ENCODE data around the gene LHFPL4.

Gene LHFPL4

GRCh38 chr3:9590282-9590791 lies 36.7 kb upstream of the LHFPL4 start:
- no peak overlapping the region for H3K4me3 ChIP-seq
- H3K27ac ChIP-seq = no peak overlapping the region
- TF ChIP-seq, protein P1, sequence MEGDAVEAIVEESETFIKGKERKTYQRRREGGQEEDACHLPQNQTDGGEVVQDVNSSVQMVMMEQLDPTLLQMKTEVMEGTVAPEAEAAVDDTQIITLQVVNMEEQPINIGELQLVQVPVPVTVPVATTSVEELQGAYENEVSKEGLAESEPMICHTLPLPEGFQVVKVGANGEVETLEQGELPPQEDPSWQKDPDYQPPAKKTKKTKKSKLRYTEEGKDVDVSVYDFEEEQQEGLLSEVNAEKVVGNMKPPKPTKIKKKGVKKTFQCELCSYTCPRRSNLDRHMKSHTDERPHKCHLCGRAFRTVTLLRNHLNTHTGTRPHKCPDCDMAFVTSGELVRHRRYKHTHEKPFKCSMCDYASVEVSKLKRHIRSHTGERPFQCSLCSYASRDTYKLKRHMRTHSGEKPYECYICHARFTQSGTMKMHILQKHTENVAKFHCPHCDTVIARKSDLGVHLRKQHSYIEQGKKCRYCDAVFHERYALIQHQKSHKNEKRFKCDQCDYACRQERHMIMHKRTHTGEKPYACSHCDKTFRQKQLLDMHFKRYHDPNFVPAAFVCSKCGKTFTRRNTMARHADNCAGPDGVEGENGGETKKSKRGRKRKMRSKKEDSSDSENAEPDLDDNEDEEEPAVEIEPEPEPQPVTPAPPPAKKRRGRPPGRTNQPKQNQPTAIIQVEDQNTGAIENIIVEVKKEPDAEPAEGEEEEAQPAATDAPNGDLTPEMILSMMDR (IDR thresholded peaks at IDR 0.05) = no peak
- no peak for DNase-seq (ENCODE audit: low spot score)

GRCh38 chr3:9583792-9584191 lies 30.2 kb upstream of the LHFPL4 start:
- H3K4me3 ChIP-seq = no peak overlapping the region
- TF ChIP-seq, protein P1 (IDR thresholded peaks at IDR 0.05) = no peak
- DNase-seq (ENCODE audit: low spot score) = no peak
- H3K27ac ChIP-seq = no peak overlapping the region

DNA sequence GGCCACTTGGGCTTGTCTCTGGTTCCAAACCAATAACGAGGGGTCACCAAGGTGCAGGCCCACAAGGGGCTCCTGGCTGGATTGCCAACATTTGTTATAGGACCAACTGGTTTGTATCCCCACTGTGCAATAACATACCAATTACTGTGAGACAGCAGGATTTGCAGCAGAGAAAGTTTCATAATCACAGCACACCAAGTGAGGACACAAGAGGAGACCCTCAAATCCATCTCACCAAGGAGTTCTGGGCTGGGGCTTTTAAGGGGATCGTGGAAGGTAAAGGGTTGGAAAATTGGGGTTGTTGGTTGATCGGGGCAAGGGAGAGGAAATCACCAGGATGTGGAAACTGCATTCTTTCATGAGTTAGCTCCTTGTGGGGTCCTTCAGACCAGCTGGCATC lies 29.7 kb upstream of the LHFPL4 start:
- TF ChIP-seq, protein P1 (IDR thresholded peaks at IDR 0.05) = no peak
- Histone ChIP-seq H3K4me3 (no peak overlapping the region), H3K27ac (no peak overlapping the region)
- DNase-seq (ENCODE audit: low spot score) = no peak

GRCh38 chr3:9582332-9582731 lies 28.7 kb upstream of the LHFPL4 start:
- no peak for DNase-seq (ENCODE audit: low spot score)
- Histone ChIP-seq H3K4me3 (no peak overlapping the region), H3K27ac (no peak overlapping the region)
- TF ChIP-seq, protein P1 (IDR thresholded peaks at IDR 0.05) = no peak

DNA sequence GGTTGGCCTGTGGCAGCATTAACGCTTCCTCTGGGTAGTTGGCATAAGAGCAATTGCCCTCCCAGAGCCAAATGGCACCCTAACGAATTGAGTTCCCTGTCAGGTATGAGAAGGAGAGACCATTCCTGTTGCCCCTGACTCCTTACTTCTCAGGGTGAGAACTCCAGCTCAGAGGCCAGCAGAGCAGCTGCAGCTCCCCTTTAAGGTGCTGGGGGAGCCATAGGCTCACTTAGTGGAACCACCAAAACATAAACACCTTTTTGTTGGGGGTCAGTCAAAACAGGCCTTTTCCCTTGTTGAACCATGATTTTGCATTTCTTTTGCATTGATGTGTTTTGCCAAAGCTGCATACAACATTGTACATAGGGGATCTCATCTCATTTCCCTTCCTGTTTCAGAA lies 28.1 kb upstream of the LHFPL4 start:
- DNase-seq (ENCODE audit: low spot score) = no peak
- H3K4me3 ChIP-seq = no peak overlapping the region
- TF ChIP-seq, protein P1 (IDR thresholded peaks at IDR 0.05) = no peak
- H3K27ac ChIP-seq = no peak overlapping the region

- no peak overlapping the region for H3K4me3 ChIP-seq
- DNase-seq (ENCODE audit: low spot score) = no peak
- H3K27ac ChIP-seq = no peak overlapping the region
- TF ChIP-seq, protein P1 (IDR thresholded peaks at IDR 0.05) = no peak
Observed at GRCh38 chr3:9569054-9569453, 15.4 kb upstream of the LHFPL4 start.

DNA sequence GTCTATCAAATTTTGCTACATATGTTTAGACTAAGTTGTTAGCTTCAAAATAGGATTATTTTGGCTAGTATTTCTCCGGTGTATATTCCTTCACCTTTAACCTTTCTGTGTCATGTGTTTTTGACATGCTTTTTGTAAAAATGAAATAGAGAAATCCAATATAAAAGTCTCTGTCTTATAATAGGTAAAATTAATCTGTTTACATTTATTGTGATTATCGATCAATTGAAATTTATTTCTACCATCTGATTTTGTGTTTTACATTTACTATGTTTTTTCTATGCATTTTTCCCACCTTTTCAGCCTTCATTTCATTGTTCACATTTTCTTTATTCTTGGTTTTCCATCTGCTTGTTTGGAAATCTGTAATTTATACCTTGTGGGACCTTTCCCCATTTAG lies 11.7 kb upstream of the LHFPL4 start:
- no peak overlapping the region for H3K4me3 ChIP-seq
- no peak overlapping the region for H3K27ac ChIP-seq
- TF ChIP-seq, protein P1 (IDR thresholded peaks at IDR 0.05) = no peak
- DNase-seq (ENCODE audit: low spot score) = no peak

Data from coronary artery (tissue), 2 donors.